ENCODE results near the gene MBNL1.

The MBNL1 gene

DNA sequence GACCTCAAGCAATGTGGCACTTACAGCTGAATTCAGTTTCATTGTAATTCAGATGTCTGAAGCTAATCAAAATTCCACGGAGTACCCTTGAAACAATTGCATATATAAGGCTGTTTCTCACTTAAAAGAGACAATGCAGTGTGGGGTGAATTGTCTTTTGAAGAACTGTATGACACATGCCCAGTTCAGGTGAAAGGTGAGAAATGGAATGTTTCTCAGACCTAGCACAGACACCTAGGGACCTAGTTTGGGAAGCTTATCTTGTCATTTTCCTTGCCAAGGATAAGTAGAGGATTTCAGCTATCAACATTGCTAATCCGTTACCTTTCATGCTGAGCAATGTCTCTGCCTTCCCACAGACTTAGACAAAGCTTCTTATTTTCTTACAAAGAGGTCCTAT is 36.3 kb downstream of the MBNL1 start:
- H3K27ac ChIP-seq (ENCODE audit: low read depth, low read length), result no peak overlapping the region
- H3K36me3 ChIP-seq (ENCODE audit: control insufficient read depth in 1 of 2, insufficient read depth in 2 of 2, low read length in 2 of 2), result peaks cover 0 to 4% of the 10 kb centered on the region in 2 donors
- H3K9ac ChIP-seq (ENCODE audit: low read depth in 1 of 2, low read length in 2 of 2), result no peak overlapping the region
- peaks cover 43 to 47% of the 10 kb centered on the region in 2 donors for H3K4me1 ChIP-seq (ENCODE audit: control insufficient read depth in 1 of 2, insufficient read depth in 2 of 2, low read length in 2 of 2)
- H3K27me3 ChIP-seq (ENCODE audit: control insufficient read depth in 1 of 2, insufficient read depth in 2 of 2, low read length in 2 of 2), result no peaks in the 10 kb centered on the region
- H3K4me3 ChIP-seq (ENCODE audit: low read depth in 1 of 2, low read length in 2 of 2), result no peak overlapping the region
- H3K9me3 ChIP-seq (ENCODE audit: control insufficient read depth in 1 of 2, low read length in 2 of 2), result no peaks in the 10 kb centered on the region

DNA sequence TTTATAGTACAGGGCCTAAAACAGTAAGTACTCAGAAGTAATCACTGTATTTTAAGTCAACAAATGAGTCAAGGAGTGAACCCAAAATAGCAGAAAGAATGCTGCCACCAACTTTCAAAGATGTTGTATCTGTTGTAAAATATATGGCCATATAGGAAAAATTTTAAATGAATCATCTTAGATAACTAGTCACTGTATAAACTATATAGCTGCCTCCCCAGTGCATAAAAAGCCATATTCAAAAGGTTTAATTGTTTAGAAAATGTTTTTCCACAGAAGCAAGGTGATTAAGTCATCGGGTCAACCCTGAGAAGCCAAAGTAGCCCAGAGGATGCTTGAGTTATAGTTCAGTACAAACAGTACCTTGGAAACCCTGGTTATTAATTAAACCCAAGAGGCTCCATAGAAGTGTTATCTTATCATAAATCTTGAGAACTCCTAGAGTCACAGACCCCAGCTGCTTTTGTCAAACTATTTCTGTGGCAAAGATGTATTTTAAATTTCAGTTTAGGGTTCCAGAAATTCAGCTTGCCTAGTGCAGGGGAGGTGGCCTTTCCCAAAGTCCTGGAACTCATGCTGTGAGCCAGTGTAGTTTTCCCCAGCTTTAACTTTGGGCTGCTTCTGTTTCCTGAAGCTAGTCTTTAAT is 39.2 kb downstream of the MBNL1 start:
- peaks cover 35 to 38% of the 10 kb centered on the region in 2 donors for H3K4me1 ChIP-seq (ENCODE audit: control insufficient read depth in 1 of 2, insufficient read depth in 2 of 2, low read length in 2 of 2)
- H3K27ac ChIP-seq (ENCODE audit: low read depth, low read length), result no peak overlapping the region
- no peaks in the 10 kb centered on the region for H3K9me3 ChIP-seq (ENCODE audit: control insufficient read depth in 1 of 2, low read length in 2 of 2)
- no peak overlapping the region for H3K9ac ChIP-seq (ENCODE audit: low read depth in 1 of 2, low read length in 2 of 2)
- H3K4me3 ChIP-seq (ENCODE audit: low read depth in 1 of 2, low read length in 2 of 2), result no peak overlapping the region
- no peaks in the 10 kb centered on the region for H3K27me3 ChIP-seq (ENCODE audit: control insufficient read depth in 1 of 2, insufficient read depth in 2 of 2, low read length in 2 of 2)
- no peaks in the 10 kb centered on the region for H3K36me3 ChIP-seq (ENCODE audit: control insufficient read depth in 1 of 2, insufficient read depth in 2 of 2, low read length in 2 of 2)

DNA sequence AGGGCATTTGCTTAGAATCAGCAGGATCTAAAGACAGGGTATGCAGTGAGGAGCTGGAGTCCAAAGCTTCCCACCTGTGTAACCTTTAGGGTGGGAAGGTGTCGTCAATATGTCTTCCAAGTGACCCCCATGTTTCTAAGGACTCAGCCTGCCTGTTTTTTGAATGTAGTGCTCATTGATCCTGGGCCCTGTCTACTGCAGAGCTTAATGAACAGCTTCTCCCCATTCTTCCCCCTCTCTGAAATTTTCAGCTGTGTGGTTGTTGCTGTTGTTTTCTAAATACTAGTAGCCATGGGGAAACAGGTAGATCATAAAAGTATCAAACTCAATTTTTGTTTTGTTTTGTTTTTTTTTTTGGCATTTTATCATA is 39.7 kb downstream of the MBNL1 start:
- Histone ChIP-seq H3K27ac (ENCODE audit: low read depth, low read length) (no peak overlapping the region), H3K36me3 (ENCODE audit: control insufficient read depth in 1 of 2, insufficient read depth in 2 of 2, low read length in 2 of 2) (no peaks in the 10 kb centered on the region), H3K4me3 (ENCODE audit: low read depth in 1 of 2, low read length in 2 of 2) (no peak overlapping the region), H3K4me1 (ENCODE audit: control insufficient read depth in 1 of 2, insufficient read depth in 2 of 2, low read length in 2 of 2) (peaks cover 38% of the 10 kb centered on the region in 2 donors), H3K27me3 (ENCODE audit: control insufficient read depth in 1 of 2, insufficient read depth in 2 of 2, low read length in 2 of 2) (no peaks in the 10 kb centered on the region), H3K9ac (ENCODE audit: low read depth in 1 of 2, low read length in 2 of 2) (no peak overlapping the region), H3K9me3 (ENCODE audit: control insufficient read depth in 1 of 2, low read length in 2 of 2) (no peaks in the 10 kb centered on the region)

DNA sequence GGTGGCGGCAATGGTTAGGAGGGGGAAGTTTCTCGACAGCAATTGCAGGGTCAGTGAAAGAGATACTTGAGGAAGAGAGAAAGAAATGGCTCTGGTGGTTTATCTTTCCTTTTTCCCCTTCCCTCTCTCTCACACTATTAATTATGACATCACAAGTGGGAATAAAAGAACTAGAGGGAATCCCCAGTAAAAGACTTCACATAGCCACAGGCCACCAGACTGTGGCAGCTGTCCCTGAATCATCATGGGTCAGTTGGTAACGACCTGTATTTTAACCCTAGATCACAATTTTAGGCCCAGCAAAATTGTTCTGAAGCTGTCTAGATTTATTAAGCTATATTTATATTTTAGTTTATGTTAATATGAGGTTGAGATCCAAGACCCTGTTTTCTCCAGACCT is 40.3 kb downstream of the MBNL1 start:
- Histone ChIP-seq H3K4me1 (ENCODE audit: control insufficient read depth in 1 of 2, insufficient read depth in 2 of 2, low read length in 2 of 2) (peaks cover 35% of the 10 kb centered on the region in 2 donors), H3K4me3 (ENCODE audit: low read depth in 1 of 2, low read length in 2 of 2) (no peak overlapping the region), H3K27ac (ENCODE audit: low read depth, low read length) (no peak overlapping the region), H3K9ac (ENCODE audit: low read depth in 1 of 2, low read length in 2 of 2) (no peak overlapping the region), H3K36me3 (ENCODE audit: control insufficient read depth in 1 of 2, insufficient read depth in 2 of 2, low read length in 2 of 2) (no peaks in the 10 kb centered on the region), H3K9me3 (ENCODE audit: control insufficient read depth in 1 of 2, low read length in 2 of 2) (no peaks in the 10 kb centered on the region), H3K27me3 (ENCODE audit: control insufficient read depth in 1 of 2, insufficient read depth in 2 of 2, low read length in 2 of 2) (no peaks in the 10 kb centered on the region)

DNA sequence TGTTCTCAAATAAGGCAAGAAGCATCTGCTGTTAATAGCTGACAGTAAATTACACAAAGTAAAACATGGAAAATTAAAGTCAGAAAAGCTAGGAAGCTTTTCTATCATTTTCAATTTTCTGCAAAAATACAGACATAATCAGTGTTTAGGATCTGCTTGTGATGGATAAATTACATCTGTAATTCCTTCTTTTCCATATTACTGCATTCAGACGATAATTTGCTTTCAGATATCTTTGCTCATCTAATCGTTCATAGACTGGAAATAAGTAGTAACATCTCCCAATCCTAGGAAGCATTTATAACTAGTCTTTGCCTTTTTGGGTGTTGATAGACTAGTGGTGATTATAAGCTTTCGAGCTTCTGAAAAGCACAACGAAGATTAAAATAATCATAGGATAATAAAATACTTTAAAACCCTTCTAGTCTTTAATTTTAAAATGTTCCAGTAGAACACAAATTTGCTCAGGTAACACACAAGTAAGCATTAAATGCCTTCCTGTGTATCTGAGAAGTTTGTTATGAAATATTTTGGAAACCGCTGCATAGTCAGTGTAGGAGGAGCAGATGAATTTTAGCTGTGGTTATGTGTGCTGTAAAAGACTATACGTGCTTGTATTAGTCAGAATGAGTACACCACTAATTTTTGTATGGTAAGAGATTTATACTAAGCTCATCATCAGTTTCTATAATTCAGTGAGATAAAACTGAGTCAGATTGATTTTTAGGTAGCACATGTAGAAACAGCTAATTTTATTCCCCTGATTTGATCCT is 41.0 kb downstream of the MBNL1 start:
- Histone ChIP-seq H3K36me3 (ENCODE audit: control insufficient read depth in 1 of 2, insufficient read depth in 2 of 2, low read length in 2 of 2) (no peaks in the 10 kb centered on the region), H3K27ac (ENCODE audit: low read depth, low read length) (no peak overlapping the region), H3K4me3 (ENCODE audit: low read depth in 1 of 2, low read length in 2 of 2) (no peak overlapping the region), H3K4me1 (ENCODE audit: control insufficient read depth in 1 of 2, insufficient read depth in 2 of 2, low read length in 2 of 2) (peaks cover 29% of the 10 kb centered on the region in 2 donors), H3K27me3 (ENCODE audit: control insufficient read depth in 1 of 2, insufficient read depth in 2 of 2, low read length in 2 of 2) (no peaks in the 10 kb centered on the region), H3K9ac (ENCODE audit: low read depth in 1 of 2, low read length in 2 of 2) (no peak overlapping the region), H3K9me3 (ENCODE audit: control insufficient read depth in 1 of 2, low read length in 2 of 2) (no peaks in the 10 kb centered on the region)

DNA sequence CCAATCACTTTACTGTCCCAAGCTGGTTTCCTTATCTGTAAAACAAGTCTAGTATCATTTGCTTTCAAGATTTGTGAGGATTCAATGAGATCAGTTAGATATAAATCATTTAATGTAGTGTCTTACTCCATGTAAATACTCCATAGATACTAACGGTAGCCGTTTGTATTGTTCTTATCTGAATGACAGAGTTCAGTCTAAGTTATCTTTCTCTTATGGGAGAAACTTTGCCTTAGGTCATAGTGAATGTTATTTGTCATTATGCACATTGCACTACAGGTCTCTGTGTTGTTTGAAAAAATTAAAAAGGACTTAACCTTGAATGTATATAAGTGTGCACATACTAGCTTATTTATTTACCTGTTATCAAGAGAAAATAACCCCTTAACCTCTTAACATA is 44.7 kb downstream of the MBNL1 start:
- H3K4me1 ChIP-seq (ENCODE audit: control insufficient read depth in 1 of 2, insufficient read depth in 2 of 2, low read length in 2 of 2), result peaks cover 7 to 16% of the 10 kb centered on the region in 2 donors
- no peak overlapping the region for H3K27ac ChIP-seq (ENCODE audit: low read depth, low read length)
- H3K4me3 ChIP-seq (ENCODE audit: low read depth in 1 of 2, low read length in 2 of 2), result no peak overlapping the region
- H3K36me3 ChIP-seq (ENCODE audit: control insufficient read depth in 1 of 2, insufficient read depth in 2 of 2, low read length in 2 of 2), result no peaks in the 10 kb centered on the region
- H3K9ac ChIP-seq (ENCODE audit: low read depth in 1 of 2, low read length in 2 of 2), result no peak overlapping the region
- H3K9me3 ChIP-seq (ENCODE audit: control insufficient read depth in 1 of 2, low read length in 2 of 2), result no peaks in the 10 kb centered on the region
- no peaks in the 10 kb centered on the region for H3K27me3 ChIP-seq (ENCODE audit: control insufficient read depth in 1 of 2, insufficient read depth in 2 of 2, low read length in 2 of 2)

DNA sequence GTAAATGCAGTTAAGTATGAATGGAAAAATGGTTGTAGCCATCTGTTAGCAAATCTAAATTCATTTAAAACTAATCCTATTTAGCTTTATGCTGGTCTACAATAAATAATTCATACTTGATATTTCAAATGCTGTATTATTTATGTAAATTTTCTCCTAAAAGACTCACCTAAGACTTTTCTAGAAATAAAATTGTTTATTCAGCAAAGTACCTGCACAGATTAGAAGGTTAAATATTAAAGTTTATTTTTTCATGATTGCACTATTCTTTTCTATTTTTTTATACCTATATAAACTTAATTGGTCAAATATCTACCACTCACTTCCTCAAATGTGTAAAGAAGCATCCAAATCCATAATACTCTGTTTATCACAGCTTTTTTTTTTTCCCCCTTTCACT is 45.2 kb downstream of the MBNL1 start:
- no peaks in the 10 kb centered on the region for H3K36me3 ChIP-seq (ENCODE audit: control insufficient read depth in 1 of 2, insufficient read depth in 2 of 2, low read length in 2 of 2)
- H3K27ac ChIP-seq (ENCODE audit: low read depth, low read length), result no peak overlapping the region
- H3K27me3 ChIP-seq (ENCODE audit: control insufficient read depth in 1 of 2, insufficient read depth in 2 of 2, low read length in 2 of 2), result no peaks in the 10 kb centered on the region
- H3K9ac ChIP-seq (ENCODE audit: low read depth in 1 of 2, low read length in 2 of 2), result no peak overlapping the region
- H3K4me3 ChIP-seq (ENCODE audit: low read depth in 1 of 2, low read length in 2 of 2), result no peak overlapping the region
- H3K9me3 ChIP-seq (ENCODE audit: control insufficient read depth in 1 of 2, low read length in 2 of 2), result no peaks in the 10 kb centered on the region
- peaks cover 5 to 12% of the 10 kb centered on the region in 2 donors for H3K4me1 ChIP-seq (ENCODE audit: control insufficient read depth in 1 of 2, insufficient read depth in 2 of 2, low read length in 2 of 2)

DNA sequence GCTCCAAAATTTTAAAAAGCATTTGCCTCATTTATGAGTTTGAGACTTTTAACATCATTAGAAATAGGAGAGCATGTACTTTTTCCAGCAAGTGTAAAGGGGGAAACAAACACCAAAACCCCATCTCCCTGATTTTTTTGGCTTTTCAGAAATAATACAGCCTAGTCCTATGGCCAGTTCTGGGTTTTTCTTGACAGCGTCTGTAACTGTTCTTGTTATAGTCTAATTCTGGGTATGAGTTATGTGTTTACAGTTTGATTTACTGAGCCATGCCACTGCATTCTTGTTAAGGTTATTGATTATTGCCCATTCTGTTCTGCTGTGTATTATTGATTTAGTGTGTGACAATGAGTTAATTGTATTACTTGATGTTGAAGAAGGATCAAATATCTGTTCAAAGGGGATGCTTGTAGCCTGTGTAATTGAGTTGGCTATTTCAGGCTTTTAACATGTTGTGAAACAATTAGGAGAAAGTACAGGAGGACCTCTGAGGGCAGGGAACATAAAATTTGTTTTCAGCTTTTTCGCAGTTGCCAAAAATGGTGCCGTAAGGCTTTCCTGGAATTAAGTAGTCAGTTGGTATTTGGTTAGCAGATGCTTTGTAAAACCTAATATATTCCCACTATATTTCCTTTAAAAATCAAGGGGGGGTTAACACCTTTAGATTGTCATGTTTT is 46.1 kb downstream of the MBNL1 start:
- Histone ChIP-seq H3K4me1 (ENCODE audit: control insufficient read depth in 1 of 2, insufficient read depth in 2 of 2, low read length in 2 of 2) (peaks cover 6 to 9% of the 10 kb centered on the region in 2 donors), H3K27me3 (ENCODE audit: control insufficient read depth in 1 of 2, insufficient read depth in 2 of 2, low read length in 2 of 2) (no peaks in the 10 kb centered on the region), H3K4me3 (ENCODE audit: low read depth in 1 of 2, low read length in 2 of 2) (no peak overlapping the region), H3K36me3 (ENCODE audit: control insufficient read depth in 1 of 2, insufficient read depth in 2 of 2, low read length in 2 of 2) (no peaks in the 10 kb centered on the region), H3K27ac (ENCODE audit: low read depth, low read length) (no peak overlapping the region), H3K9me3 (ENCODE audit: control insufficient read depth in 1 of 2, low read length in 2 of 2) (no peaks in the 10 kb centered on the region), H3K9ac (ENCODE audit: low read depth in 1 of 2, low read length in 2 of 2) (no peak overlapping the region)

DNA sequence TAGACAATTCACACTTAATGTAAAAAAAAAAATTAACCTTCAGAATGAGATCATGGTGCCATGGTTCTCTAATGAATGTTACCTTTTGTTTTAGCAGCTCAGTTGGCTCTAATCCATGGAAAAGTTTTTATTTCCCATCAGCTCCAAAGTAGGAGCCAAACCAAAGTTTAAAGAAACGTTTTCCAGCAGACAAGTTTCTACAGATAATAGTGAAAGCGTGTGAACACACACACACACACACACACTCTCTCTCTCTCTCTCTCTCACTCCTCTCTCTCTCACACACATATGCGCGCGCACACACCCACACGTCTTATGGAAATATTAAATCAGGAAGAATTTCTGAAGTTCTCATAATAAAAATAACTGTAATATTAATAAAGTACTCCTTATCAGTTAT is 46.9 kb downstream of the MBNL1 start:
- no peaks in the 10 kb centered on the region for H3K9me3 ChIP-seq (ENCODE audit: control insufficient read depth in 1 of 2, low read length in 2 of 2)
- no peaks in the 10 kb centered on the region for H3K27me3 ChIP-seq (ENCODE audit: control insufficient read depth in 1 of 2, insufficient read depth in 2 of 2, low read length in 2 of 2)
- H3K4me3 ChIP-seq (ENCODE audit: low read depth in 1 of 2, low read length in 2 of 2), result no peak overlapping the region
- H3K36me3 ChIP-seq (ENCODE audit: control insufficient read depth in 1 of 2, insufficient read depth in 2 of 2, low read length in 2 of 2), result no peaks in the 10 kb centered on the region
- no peak overlapping the region for H3K9ac ChIP-seq (ENCODE audit: low read depth in 1 of 2, low read length in 2 of 2)
- peaks cover 5 to 8% of the 10 kb centered on the region in 2 donors for H3K4me1 ChIP-seq (ENCODE audit: control insufficient read depth in 1 of 2, insufficient read depth in 2 of 2, low read length in 2 of 2)
- no peak overlapping the region for H3K27ac ChIP-seq (ENCODE audit: low read depth, low read length)

DNA sequence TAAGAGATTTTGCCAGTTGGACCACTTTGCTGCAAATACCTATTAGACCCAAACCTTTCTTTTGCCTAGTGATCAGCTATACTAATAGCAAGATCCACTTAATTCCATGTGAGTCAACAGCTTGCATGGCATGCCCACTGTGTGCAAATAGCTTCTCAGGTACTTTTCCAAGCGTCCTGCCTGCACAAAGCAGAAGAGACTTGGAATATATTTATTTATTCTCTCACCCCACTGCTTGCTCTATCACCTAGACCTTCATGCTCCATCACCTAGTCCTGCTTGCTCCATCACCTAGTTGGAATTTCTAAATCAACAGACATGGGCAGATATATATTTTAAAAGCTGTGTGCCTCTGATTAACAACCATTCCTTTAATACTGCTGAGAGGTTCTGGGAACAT is 47.6 kb downstream of the MBNL1 start:
- H3K27me3 ChIP-seq (ENCODE audit: control insufficient read depth in 1 of 2, insufficient read depth in 2 of 2, low read length in 2 of 2), result no peaks in the 10 kb centered on the region
- no peak overlapping the region for H3K9ac ChIP-seq (ENCODE audit: low read depth in 1 of 2, low read length in 2 of 2)
- H3K36me3 ChIP-seq (ENCODE audit: control insufficient read depth in 1 of 2, insufficient read depth in 2 of 2, low read length in 2 of 2), result no peaks in the 10 kb centered on the region
- no peak overlapping the region for H3K27ac ChIP-seq (ENCODE audit: low read depth, low read length)
- no peak overlapping the region for H3K4me3 ChIP-seq (ENCODE audit: low read depth in 1 of 2, low read length in 2 of 2)
- no peaks in the 10 kb centered on the region for H3K9me3 ChIP-seq (ENCODE audit: control insufficient read depth in 1 of 2, low read length in 2 of 2)
- H3K4me1 ChIP-seq (ENCODE audit: control insufficient read depth in 1 of 2, insufficient read depth in 2 of 2, low read length in 2 of 2), result peaks cover 8 to 9% of the 10 kb centered on the region in 2 donors
